ENCODE data around the gene RPS27L.
A peak's percentile ranks its signal among the peaks of the same experiment; 100 is the strongest.

Gene RPS27L

DNA sequence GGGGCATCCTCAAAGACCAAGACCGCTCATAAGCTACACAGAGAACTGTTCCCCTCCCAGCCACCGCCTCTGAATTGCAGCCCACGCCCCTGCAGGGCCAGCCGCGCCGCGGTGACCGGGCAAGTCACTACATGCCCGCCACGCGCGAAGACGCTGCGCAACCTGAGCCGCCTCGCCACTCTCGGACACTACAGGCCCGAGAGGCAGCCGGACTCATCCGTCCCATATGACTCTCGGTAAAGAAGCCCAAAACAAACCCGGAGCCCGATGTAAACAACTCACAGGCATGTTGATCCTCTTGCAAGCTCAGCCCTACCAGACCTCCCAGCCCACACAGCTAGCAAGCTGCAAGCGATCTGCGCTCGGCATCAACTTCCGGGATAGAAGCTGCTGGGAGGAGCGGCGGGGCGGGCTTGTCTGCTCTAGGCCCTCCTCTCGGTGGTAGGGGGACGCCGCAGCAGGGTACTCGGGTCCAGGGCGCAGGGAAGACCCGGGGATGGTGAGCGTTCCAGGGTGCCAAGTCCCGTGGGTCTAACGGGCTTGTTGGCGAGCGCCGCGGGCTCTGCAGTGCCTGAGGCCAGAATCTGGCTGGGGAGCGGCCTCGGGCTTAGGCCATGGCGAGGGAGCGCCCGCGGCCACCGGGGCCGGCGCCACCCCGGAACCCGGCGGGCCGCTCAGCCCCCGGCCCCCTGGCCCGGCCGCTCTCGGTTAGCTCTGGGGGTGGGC lies at the start of gene RPS27L:
Gene RPS27L (minus strand): TSS at position 360 of the 726 bp plus-strand sequence. CDS start 72 bp downstream, at position 288.
- DNase-seq = peak; percentile 93

DNA sequence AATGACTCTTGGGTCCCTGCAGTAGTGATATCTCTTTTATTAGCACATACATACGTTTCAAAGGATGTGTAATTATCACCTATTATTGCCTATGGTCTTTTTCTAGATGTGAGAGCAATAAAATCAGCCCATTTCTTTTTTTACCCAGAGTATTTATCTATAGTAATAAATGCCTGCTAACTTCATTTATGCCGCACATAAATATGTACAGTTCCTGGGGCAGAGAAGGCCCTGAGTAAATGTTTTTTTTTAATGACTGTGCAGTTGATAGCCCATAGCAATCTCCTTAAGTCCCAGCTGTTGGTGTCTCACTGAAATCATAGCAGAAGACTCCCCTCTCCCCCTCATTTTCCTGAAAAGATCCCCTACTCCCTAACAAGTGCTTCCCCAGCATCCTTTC lies 48.8 kb upstream of the RPS27L start:
- DNase-seq = no peak

GRCh38 chr15:63203451-63204090 lies 46.3 kb upstream of the RPS27L start:
- peak; percentile 55 for DNase-seq

GRCh38 chr15:63202861-63203260 lies 45.6 kb upstream of the RPS27L start:
- no peak for DNase-seq

- DNase-seq = no peak
These were observed 43.4 kb upstream of the RPS27L start for GRCh38 chr15:63200464-63201249.

DNA sequence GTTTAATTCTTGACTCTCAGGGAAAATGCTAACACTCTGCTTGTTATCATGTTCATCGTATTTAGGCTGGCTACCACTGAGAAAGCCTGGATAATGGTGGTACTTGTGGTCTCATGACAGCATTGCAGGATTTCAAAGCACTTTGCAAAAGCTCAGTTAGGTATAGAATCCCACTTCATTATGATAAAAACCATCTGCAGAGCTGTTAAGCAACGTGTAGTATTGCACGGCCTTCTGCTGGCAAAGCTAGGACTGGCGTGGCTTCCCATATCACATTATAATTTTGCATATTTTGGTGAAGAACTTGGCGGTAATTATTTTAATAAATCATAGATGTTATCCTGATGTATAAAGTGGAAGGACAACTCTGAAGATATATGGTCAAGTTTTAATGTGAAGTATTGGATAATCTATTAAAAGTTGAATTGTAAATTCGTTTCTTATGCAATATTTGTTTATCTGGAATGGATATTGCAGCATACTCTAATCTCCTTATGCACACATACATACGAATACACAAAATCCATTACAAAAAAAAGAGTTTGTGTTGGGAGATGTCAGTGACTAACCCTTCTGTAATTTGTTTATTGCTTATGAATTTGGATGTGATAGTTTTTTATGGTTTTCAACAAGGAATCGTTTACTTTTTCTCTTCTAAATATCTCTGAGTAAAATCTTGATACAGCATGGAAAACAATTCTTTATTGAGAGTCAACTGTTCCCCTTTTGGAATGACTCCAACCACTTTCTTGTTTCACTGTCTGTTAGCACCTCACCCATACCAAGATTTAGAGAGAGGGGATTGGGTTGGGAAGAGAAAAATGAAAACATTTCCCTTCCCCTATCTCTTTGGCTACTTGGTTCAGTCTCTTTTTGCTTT lies 41.3 kb upstream of the RPS27L start:
- no peak for DNase-seq

DNA sequence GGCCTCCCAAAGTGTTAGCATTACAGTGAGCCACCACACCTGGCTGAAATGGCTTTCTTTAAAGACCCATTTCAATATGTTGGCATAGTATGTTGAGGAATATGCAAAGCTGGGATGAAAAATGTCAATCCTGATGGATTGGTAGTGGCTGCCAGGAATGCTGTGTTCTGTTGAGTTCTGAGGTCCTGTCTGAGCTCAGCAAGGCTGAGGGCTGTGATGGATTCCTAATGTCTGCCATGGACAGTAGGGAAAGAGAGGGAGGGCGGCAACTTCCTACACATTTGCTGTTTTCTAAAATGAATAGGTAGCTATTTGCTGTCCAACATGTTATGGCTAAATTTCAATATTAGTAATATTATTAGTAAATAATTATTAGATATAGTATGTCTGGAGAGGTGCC lies 40.3 kb upstream of the RPS27L start:
- no peak for DNase-seq

DNA sequence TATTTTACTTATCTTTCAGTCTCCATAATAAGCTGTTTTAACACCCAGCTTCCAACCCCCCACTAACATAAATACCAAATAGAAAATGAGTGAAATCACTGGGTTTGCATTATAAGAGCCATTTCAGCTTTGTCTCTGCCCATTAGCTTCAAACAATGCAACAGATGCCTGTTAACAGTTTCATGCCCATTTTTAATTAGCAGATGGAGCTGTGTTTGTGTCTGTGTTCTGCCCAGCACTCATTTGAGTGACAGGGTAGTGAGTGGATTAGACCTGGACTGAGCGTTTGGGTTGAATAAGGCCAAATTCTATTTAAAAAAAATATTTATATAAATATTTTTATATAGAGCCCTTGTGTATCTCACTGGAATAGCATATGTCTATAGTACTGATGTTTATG lies 39.6 kb upstream of the RPS27L start:
- no peak for DNase-seq

- no peak for DNase-seq
These were observed 38.3 kb upstream of the RPS27L start for GRCh38 chr15:63195569-63196015.

GRCh38 chr15:63194880-63195568 lies 37.7 kb upstream of the RPS27L start:
- no peak for DNase-seq

DNA sequence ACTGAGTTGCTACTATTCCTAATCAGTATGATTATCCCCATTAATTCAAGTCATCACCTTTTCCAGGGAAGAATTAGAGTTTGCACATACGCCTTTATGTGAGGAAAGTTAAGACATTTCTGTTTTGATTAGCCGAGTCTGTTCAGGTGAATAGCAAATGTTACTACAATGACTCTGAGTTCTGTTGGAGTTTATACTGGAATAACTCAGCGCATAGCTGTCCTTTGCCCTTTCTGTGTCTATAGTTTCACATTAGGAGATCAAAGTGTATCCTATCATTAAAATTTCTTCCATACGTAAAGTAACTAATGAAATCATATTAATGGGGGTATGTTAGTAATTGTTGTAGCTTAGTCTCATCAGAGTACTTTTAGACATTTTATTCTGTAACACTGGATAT lies 37.0 kb upstream of the RPS27L start:
- no peak for DNase-seq

DNA sequence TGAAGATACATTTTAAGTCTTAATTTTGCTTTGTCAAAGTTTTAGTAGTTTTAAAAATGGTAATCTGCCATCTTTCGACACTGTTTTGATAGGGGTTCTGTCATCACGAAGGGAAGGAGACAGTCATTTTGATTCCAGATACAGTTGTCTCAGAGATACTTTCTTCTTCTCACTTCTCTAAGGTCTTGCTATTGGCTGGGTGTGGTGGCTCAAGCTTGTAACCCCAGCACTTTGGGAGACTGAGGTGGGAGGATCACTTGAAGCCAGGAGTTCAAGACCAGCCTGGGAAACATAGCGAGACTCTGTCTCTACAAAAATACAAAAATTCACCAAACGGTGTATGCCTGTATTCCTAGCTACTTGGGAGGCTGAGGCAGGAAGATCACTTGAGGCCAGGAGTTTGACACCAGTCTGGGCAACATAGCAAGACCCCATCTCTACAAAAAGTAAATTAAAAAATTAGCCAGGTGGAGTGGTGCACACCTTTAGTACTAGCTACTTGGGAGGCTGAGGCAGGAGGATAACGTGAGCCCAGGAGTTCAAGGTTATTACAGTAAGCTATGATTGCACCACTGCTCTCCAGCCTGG lies 35.4 kb upstream of the RPS27L start:
- DNase-seq = peak; percentile 46

DNA sequence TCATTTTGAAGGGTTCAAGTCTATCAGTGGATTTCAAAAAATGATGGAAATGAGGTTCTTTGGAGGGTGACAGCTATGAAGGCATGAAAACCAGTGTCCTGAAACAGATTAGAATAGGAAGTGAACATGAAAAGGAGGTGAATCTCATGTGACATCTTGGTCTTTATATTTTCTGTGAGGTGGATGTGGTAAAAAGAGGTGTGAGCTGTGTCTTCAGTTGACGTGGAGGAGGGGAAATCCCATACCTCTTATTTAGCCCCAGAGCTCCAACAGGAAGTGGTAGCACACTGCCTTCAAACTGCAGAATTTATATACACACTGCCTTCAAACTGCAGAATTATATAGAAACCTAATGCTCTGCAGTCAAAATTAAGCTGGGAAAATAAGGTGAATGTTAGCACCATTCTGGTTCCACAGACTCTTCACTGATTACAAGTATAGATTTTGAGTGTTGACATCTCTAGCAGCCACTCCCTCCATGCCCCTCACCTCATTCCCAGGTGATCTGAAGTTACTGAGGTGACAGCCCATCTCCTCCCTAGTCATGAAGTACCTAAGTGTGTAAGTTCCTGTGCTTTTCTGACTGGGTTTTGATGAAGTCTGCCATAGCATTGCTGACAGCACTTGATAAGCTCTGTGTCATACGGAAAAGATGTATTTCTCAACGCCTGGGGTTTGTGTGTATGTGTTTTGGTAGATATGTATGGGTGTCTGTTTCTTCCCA lies 34.8 kb upstream of the RPS27L start:
- DNase-seq = peak; percentile 48

GRCh38 chr15:63190769-63191649 lies 33.7 kb upstream of the RPS27L start:
- DNase-seq = no peak

DNA sequence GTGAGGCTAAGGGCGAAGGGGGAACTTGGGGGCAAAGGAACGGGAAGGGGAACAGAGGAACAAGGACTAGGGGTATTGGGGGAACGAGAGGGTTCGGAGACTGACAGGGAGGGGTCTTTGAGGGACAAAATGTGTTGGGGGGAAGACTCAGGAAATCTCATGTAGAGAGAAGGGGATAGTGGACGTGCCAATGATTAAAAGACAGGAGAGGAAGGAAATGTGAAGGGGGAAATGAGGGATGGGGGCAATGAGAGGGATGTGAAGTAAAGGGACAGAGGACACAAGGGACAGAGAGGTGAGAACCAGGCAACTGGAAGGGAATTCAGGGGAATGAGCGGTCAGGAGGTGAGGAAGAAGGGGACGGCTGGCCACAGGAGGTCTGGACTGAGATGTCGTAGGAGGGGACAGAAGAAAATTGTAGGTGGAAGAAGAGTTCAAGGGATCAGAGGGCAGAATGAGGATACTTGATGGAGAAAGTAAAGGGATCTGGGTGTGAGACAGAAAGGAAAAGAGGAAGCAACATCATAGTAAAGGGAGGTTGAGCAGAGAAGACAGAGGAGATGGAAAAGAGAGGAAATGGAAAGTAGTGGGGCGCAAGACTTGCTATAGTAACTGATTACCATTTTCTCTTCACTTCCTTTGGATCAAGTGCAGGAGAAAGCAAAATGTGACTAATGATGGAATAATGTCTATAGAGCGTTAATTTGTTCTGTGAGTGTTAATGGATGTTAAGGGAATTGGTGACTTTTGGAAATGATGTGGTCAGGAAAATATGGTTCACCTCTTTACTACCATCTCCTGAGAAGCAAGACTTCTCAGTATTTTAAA lies 32.9 kb upstream of the RPS27L start:
- DNase-seq = no peak

DNA sequence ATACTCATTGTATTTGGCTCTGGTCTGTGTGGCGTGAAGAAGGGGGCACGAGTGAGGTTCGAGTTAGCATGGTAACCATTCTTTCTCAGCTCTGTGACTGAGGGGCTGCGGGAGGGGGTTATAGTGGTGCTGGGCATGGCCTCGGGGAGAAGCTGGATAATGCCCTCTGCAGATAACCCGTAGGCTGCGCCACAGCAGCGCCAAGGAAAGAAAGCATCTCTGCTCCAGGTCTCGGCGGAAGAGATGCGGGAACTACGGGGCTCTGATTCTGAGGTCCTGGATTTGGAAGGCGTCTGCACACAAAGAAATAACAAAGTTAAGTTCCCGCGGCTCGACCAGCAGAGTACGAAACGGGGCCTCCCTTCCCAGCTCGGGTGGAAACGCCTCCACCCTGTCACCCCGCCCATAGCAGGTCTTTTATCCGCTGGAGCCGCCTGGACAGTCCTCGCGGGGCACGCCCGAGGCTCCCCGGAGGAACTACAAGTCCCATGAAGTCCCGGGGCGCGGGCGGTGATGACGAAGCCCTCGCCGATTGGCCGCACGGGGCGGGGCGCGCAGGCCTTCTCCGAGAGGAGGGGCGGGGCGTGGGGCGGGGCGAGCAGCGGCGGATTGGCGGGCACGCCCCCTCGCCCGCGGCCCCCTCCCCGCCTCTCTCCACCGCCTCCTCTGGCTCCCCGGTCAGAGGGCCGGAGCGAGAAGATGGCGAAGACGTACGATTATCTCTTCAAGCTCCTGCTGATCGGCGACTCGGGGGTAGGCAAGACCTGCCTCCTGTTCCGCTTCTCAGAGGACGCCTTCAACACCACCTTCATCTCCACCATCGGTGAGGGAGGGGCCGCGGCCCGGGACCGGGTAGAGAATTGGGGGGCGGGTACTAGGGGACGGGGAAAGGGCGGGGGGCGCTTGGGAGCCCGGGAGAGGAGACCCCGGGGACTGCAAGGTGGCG lies 31.9 kb upstream of the RPS27L start, which contains the start of gene RAB8B:
Gene RAB8B (plus strand): TSS at position 681 of the 946 bp plus-strand sequence. CDS start 19 bp downstream, at position 700.
- peak; percentile 99 for DNase-seq

GRCh38 chr15:63188247-63188925 lies 31.1 kb upstream of the RPS27L start:
- DNase-seq = peak; percentile 55
